Bone marrow (tissue), 2 donors: Measurements from ENCODE around the gene TENT5A.

ENCODE experiments used
- DNase-seq, 2 donors: peaks; one replicate each; lab custom pipeline; 2025; lab: John Stamatoyannopoulos, UW

Gene TENT5A

DNA sequence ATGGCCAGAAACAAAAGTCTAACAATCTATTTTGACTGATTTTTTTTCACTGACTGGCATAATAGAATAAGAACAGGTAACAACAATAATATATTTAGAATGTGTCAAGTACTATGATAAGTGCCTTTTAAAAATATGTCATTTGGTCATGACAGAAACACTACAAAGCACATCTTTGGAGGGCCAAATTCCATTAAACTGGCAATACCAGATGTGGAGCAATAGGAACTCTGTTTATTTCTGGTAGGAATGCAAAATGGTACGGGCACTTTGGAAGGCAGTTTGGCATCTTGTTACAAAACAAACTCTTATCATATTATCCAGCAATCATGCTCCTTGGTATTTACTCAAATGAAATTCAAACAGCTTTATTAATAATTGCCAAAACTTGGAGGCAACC, 39.3 kb downstream of the TENT5A start:
- no peak for DNase-seq

DNA sequence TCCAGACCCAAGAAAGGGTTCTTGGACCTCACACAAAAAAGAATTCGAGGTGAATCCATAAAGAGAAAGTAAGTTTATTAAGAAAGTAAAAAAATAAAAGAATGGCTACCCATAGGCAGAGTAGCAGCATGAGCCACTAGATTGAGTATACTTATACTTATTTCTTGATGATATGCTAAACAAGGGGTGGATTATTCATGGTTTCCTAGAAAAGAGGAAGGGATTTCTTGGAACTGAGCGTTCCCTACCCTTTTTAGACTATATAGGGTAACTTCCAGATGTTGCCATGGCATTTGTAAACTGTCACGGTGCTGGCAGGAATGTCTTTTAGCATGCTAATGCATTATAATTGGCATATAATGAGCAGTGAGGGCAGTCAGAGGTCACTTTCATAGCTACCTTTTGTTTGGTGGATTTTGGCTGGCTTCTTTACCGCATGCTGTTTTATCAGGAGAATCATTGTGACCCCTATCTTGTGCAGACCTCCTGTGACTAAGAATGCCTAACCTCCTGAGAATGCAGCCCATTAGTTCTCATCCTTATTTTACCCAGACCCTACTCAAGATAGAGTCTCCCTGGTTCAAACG, 44.3 kb downstream of the TENT5A start:
- DNase-seq: no peak

- DNase-seq: no peak
These were observed 47.8 kb downstream of the TENT5A start for GRCh38 chr6:81704700-81705099.

DNA sequence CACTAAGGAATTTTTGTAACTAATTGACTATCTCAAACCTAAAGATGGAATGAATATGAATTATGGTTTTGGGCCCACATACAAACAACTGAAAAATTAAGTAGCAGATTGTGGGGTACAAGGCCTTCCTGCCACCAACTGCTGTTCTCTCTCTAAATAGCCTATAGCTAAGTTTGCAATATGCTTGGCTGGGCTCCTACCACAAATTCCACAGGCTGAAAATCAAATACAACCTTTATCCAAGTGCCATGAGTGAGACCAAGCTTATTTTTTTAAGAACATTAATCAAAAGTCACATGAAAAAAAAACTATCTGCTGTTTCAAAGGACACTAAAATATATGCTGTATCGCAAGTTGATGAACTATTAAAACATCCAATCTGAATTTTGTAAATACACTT, 52.1 kb downstream of the TENT5A start:
- DNase-seq: no peak

DNA sequence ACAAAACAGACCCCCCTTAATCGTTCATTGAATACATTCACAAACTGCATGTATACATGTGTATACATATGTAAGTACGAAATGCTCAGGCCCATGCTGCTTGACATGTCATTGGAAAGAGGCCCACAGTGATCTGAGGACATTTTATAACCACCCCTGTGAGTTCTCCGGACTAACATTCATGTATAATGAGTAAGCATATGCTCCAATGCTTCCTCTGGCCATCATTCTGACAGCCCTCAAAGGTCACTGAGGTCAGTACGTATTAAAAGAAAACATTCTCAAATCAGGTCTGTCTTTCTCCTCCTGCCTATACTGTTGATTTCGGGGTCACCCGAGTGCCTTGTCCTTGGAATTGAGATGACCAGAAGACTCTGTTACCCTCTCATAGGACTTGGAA, 54.9 kb downstream of the TENT5A start:
- DNase-seq: no peak

DNA sequence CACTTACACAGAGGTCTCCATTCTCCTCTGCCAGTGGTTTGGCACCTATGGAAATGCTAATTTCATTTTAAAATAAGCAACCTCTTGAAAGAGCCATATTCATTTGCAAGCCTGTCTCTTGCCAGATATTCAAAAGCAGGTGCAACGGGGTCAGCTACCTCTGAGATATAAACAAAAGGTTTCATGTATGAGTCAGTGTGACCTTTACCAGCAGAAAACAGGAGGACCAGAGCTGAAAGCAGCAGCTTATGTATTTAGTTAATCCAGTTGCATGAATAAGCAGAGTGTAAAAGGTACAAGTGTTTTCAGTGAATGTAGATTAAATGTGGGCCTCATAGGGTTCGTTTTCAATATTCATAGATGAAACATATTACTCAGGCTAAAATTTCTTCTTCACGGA, 56.0 kb downstream of the TENT5A start:
- DNase-seq: no peak
